Activated naive CD8-positive, alpha-beta T cell treated with anti-CD3 and anti-CD28 coated beads for 36 hours (primary cell): Measurements from ENCODE around the gene ADAP1. TPM values are rescaled to one million over a fixed set of nuclear protein-coding genes. Genes with fewer than 3 reads are reported as not detected.

Experiments
- DNase-seq: peaks from one replicate; pipeline ENCODE4 v3.0.0; 2021
- H3K27ac Mint-ChIP-seq: one replicate; pipeline ENCODE4 v1.8.0; 2022; ENCODE audit warnings: mild to moderate bottlenecking, moderate library complexity, mixed read lengths
- H3K27me3 Mint-ChIP-seq: one replicate; pipeline ENCODE4 v1.8.0; 2022; ENCODE audit warnings: mild to moderate bottlenecking, mixed read lengths
- H3K36me3 Mint-ChIP-seq: one replicate; pipeline ENCODE4 v1.8.0; 2021; ENCODE audit warnings: mild to moderate bottlenecking, mixed read lengths
- H3K4me1 Mint-ChIP-seq: one replicate; pipeline ENCODE4 v1.8.0; 2021; ENCODE audit warnings: mixed read lengths
- H3K4me3 Mint-ChIP-seq: one replicate; pipeline ENCODE4 v1.8.0; 2022; ENCODE audit warnings: mild to moderate bottlenecking, moderate library complexity, mixed read lengths
- H3K9me3 Mint-ChIP-seq: one replicate; pipeline ENCODE4 v1.8.0; 2022; ENCODE audit warnings: mixed read lengths
- total RNA-seq, 2 experiments: library from RNA; stranded (reverse); gene quantifications; one replicate each; pipeline ENCODE4 v1.2.3, GENCODE V29; 2021

Gene ADAP1
- total RNA-seq, 2 experiments from 2014 or later, result 49.9 to 56.7 TPM

DNA sequence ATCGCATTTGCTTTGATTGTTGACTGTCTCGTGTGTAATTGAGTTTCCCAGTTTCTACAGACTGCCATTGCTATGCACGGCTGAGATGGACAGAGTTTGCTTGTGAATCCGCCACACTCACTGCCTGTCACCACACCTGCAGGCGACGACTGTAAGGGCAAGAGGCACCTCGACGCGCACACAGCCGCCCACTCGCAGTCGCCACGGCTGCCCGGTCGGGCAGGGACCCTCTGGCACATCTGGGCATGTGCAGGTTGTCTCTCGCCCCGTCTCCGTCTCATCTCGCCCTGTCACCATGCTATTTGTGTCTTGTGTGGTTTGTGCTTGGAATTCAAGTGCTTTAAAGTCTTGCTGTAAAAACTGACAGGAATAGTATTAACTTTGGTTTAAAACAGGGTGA, 104.7 kb downstream of the ADAP1 start:
- Mint-ChIP-seq H3K27me3 (no peaks in the 10 kb centered on the region), H3K4me3 (no peak overlapping the region), H3K27ac (no peak overlapping the region), H3K36me3 (peaks cover 18% of the 10 kb centered on the region), H3K9me3 (no peaks in the 10 kb centered on the region), H3K4me1 (no peaks in the 10 kb centered on the region)
- no peak for DNase-seq

DNA sequence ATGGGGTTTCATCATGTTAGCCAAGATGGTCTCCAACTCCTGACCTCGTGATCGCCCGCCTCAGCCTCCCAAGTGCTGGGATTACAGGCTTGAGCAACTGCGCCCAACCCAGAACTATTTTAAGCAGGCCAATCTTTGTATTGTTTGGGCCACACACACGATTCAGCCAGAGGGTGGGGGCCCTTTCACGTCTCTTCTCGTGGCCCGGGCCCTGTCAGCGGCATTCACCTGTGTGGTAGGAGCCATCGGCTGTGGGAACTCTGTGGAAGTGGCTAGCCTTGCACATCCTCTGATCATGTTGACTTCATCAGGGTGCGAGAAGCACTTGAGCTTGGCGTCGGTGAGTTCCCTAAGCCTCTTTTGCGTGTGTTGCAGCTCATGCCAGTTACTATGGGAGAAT, 105.3 kb downstream of the ADAP1 start:
- no peak overlapping the region for H3K4me3 Mint-ChIP-seq
- H3K36me3 Mint-ChIP-seq, result peaks cover 15% of the 10 kb centered on the region
- no peak overlapping the region for H3K27ac Mint-ChIP-seq
- DNase-seq, result no peak
- no peaks in the 10 kb centered on the region for H3K9me3 Mint-ChIP-seq
- H3K27me3 Mint-ChIP-seq, result no peaks in the 10 kb centered on the region
- no peaks in the 10 kb centered on the region for H3K4me1 Mint-ChIP-seq

Other genes with a start within 250 kb of the ADAP1 start
- 10 to 100 TPM; 46.8 to 48.5 TPM for gene DNAAF5, start 228.0 kb downstream of the ADAP1 start, total RNA-seq
- gene PRKAR1B, start 227.4 kb downstream of the ADAP1 start, total RNA-seq, result 10 to 100 TPM; 38.1 to 40.2 TPM
- 10 to 100 TPM; 50.1 to 53.4 TPM for gene SUN1, start 122.2 kb downstream of the ADAP1 start, total RNA-seq
- 10 to 100 TPM; 35.2 to 39.6 TPM for gene GET4, start 78.1 kb downstream of the ADAP1 start, total RNA-seq
- gene COX19, start 20.9 kb upstream of the ADAP1 start, total RNA-seq, result 10 to 100 TPM; 17.7 to 18.1 TPM
- gene CYP2W1, start 28.5 kb upstream of the ADAP1 start, total RNA-seq, result not detected
- gene GPR146, start 89.9 kb upstream of the ADAP1 start, total RNA-seq, result 1 to 10 TPM; 2.4 to 2.8 TPM
- gene GPER1, start 133.4 kb upstream of the ADAP1 start, total RNA-seq, result under 1 TPM; 0.14 to 0.37 TPM
- 10 to 100 TPM; 22.0 to 23.6 TPM for gene ZFAND2A, start 205.5 kb upstream of the ADAP1 start, total RNA-seq